Uterus (tissue), 4 donors: ENCODE results near the gene SNAPC4. TPM values are rescaled to one million over a fixed set of nuclear protein-coding genes. Genes with fewer than 3 reads are reported as not detected.

Source experiments
- DNase-seq, 2 donors: peaks; one replicate each; pipeline ENCODE4 v3.0.0-alpha.2; 2019 to 2020
- H3K27ac ChIP-seq, 2 donors: fragments of 200-600 bp; sonication (generic); 1 replicate in 1 of 2; 2 replicates in 1 of 2; pipeline ENCODE4 v1.5.1; 2016 to 2018
- H3K27me3 ChIP-seq, 2 donors: fragments of 200-600 bp; sonication (generic); one replicate each; pipeline ENCODE4 v1.5.1; 2018 to 2019; ENCODE audit warnings: control low read depth in 1 of 2
- H3K36me3 ChIP-seq, 2 donors: fragments of 200-600 bp; sonication (generic); one replicate each; pipeline ENCODE4 v1.5.1; 2019; ENCODE audit warnings: control low read depth in 1 of 2
- H3K4me1 ChIP-seq, 2 donors: fragments of 200-600 bp; sonication (generic); one replicate each; pipeline ENCODE4 v1.5.1; 2018 to 2019; ENCODE audit warnings: control low read depth in 1 of 2
- H3K4me3 ChIP-seq, 2 donors: fragments of 200-600 bp; sonication (generic); 1 replicate in 1 of 2; 2 replicates in 1 of 2; pipeline ENCODE4 v1.5.1; 2018 to 2019; ENCODE audit warnings: mild to moderate bottlenecking in 1 of 2
- H3K9me3 ChIP-seq, 2 donors: fragments of 200-600 bp; sonication (generic); one replicate each; pipeline ENCODE4 v1.5.1; 2019; ENCODE audit warnings: control low read depth in 1 of 2
- POLR2A ChIP-seq, 2 donors: fragments of 450-650 bp; IDR thresholded peaks; one replicate each; pipeline ENCODE4 v1.6.1; 2016; ENCODE audit warnings: antibody characterized with exemption in 2 of 2, mild to moderate bottlenecking in 1 of 2, moderate library complexity in 1 of 2
- intact Hi-C: fragments of 100-400 bp; cut with DNase I; formaldehyde crosslinking; loops from one replicate; pipeline ENCODE4 v1.15.1; 2023; ENCODE audit warnings: low total_unique reads
- total RNA-seq, 4 donors: library from RNA; depleted of rRNA in 3 of 4; stranded (reverse); fragments of >200 nt in 3 of 4; gene quantifications; one replicate each; pipeline versions ENCODE4 v1.1.0 to v1.2.4, GENCODE V29; 2014 to 2023
- TF ChIP-seq, protein P1 (sequence below), 4 experiments: fragments of 200-600 bp in 2 of 4; fragments of 450-650 bp in 2 of 4; sonication (generic) in 2 of 4; IDR thresholded peaks; one replicate each; pipeline ENCODE4 v1.5.1; 2016 to 2019; ENCODE audit warnings: antibody characterized with exemption in 4 of 4, mild to moderate bottlenecking in 2 of 4, moderate library complexity in 1 of 4
- donor health status: DM: yes; HTN: yes; CAD: no.

The SNAPC4 gene
- total RNA-seq, 4 donors from 2014 or later, result 0.51 to 12.5 (median 7.7) TPM

DNA sequence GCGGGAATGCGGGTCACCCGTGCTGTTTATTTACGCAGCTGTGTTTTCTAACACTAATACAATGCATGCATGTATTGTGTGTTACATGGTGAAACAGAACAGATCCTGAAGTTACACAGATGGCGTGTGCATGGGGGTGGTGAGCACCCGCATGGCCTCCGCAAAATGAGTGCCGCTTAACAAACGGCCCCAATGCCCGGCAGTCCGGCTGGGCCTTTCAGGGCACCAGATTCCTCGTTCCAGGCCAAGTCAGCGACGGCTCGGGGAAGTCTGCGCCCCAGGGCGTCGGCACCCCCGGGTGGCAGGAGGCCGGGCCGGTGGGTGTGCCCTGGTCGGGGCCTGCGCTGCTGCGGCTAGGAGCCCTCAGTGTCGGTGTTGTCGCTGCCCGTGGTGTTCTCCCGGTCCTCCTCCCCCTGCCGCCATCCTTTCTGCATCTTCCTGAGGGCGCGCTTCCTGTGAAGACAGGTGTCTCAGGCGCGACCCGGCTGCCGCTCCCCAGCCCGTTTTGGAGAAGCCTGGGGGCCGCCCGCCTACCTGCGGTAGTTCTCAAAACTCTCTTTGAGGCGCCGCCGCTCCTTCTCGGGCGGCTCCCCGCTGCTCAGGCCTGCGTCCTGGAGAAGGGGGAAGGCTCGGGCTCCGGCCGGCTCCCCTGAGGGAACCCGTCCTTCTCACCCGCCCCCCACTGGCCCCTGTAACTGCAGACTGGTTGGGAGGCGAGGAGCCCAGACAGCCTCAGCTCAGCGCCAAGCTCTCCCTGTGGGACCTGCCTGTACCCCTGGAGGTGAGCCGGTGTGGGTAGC is 35.8 kb downstream of the SNAPC4 start:
- H3K4me3 ChIP-seq, result peak overlapping the region in 1 of 2 donors; percentile 95
- no peaks in the 10 kb centered on the region for H3K4me1 ChIP-seq
- no peaks in the 10 kb centered on the region for H3K9me3 ChIP-seq
- H3K27me3 ChIP-seq, result no peaks in the 10 kb centered on the region
- DNase-seq, result no peak
- H3K27ac ChIP-seq, result no peak overlapping the region
- no peaks in the 10 kb centered on the region for H3K36me3 ChIP-seq
- TF ChIP-seq, protein P1, sequence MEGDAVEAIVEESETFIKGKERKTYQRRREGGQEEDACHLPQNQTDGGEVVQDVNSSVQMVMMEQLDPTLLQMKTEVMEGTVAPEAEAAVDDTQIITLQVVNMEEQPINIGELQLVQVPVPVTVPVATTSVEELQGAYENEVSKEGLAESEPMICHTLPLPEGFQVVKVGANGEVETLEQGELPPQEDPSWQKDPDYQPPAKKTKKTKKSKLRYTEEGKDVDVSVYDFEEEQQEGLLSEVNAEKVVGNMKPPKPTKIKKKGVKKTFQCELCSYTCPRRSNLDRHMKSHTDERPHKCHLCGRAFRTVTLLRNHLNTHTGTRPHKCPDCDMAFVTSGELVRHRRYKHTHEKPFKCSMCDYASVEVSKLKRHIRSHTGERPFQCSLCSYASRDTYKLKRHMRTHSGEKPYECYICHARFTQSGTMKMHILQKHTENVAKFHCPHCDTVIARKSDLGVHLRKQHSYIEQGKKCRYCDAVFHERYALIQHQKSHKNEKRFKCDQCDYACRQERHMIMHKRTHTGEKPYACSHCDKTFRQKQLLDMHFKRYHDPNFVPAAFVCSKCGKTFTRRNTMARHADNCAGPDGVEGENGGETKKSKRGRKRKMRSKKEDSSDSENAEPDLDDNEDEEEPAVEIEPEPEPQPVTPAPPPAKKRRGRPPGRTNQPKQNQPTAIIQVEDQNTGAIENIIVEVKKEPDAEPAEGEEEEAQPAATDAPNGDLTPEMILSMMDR (IDR thresholded peaks at IDR 0.05), result no peak
- TF ChIP-seq POLR2A (IDR thresholded peaks at IDR 0.05), result no peak
- intact Hi-C loops, result no loop called here

DNA sequence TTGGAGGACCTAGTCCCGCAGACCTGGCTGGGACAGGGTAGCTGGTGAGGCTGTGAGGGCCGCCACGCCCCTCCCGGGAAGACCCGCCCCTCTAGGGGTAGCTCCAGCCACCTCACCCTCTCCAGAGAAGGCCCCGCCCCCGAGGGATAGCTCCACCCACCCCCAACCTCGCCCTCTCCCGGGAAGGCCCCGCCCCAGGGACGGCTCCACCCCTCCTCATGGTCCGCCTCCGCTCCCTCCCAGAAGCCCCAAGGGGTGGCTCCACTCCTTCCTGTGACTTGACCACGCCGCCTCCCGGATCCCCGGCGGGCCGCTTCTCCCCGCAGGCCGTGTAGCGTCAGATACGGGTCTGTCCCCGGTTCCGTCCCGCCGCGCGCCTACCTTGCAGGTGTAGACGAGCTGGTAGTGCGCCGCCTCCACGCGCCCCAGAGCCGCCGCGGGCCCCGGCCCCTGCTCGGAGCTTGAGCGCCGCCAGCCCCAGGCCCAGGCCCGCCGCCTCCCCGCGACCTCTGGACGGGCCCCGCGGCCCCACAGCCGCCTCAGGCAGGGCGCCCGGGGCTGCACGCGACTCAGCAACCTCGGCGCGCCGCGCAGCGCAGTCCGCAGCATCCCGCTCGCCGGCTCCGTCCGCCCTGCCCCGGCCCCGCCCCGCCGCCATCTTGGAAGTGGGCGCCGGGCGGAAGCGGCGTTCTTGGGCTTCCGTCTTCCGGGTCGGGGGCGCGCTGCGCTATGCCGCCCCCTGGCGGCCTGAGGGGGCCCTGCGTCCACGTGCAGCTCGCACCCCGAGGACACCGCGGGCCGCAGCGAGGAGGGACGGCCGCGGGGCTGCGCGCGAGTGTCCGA is 36.6 kb downstream of the SNAPC4 start, which contains the start of gene DNLZ:
TSS of gene DNLZ (minus strand) at position 639 of the 843 bp plus-strand sequence. CDS start at position 609, 30 bp downstream.
- no peaks in the 10 kb centered on the region for H3K4me1 ChIP-seq

DNA sequence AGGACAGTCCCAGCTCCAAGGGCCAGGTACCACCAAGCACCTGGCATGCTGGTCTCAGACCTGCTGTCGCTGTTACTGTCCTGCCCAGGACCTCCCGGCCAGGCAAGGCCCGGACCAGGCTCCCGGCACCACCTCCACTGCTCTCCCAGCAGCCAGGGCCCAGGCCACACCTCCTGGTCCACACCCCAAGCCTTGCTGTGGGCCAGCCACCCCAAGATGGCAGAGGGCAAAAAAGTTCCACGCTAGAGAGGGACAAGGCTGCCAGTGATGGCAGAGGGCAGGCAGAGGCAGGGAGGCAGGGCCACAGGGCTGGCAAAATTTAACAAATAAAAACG is 37.6 kb downstream of the SNAPC4 start:
- H3K4me1 ChIP-seq, result no peaks in the 10 kb centered on the region
- intact Hi-C loops, result no loop called here

More for the DNA sequence above, 36.6 kb downstream of the SNAPC4 start, which contains the start of gene DNLZ:
- intact Hi-C loops, result no loop called here
- peak within 1 kb of the TSS; percentile 85 to 94 for H3K27ac ChIP-seq
- peak within 1 kb of the TSS; percentile 76 to 95 for H3K4me3 ChIP-seq
- peak; percentile 98 for DNase-seq
- no peaks in the 10 kb centered on the region for H3K9me3 ChIP-seq
- no peaks in the 10 kb centered on the region for H3K36me3 ChIP-seq
- no peaks in the 10 kb centered on the region for H3K27me3 ChIP-seq
- TF ChIP-seq, protein P1 (IDR thresholded peaks at IDR 0.05), result peak; percentile 89 to 99 (median 99)
- TF ChIP-seq POLR2A (IDR thresholded peaks at IDR 0.05), result peak in 1 of 2 donors; percentile 81

DNA sequence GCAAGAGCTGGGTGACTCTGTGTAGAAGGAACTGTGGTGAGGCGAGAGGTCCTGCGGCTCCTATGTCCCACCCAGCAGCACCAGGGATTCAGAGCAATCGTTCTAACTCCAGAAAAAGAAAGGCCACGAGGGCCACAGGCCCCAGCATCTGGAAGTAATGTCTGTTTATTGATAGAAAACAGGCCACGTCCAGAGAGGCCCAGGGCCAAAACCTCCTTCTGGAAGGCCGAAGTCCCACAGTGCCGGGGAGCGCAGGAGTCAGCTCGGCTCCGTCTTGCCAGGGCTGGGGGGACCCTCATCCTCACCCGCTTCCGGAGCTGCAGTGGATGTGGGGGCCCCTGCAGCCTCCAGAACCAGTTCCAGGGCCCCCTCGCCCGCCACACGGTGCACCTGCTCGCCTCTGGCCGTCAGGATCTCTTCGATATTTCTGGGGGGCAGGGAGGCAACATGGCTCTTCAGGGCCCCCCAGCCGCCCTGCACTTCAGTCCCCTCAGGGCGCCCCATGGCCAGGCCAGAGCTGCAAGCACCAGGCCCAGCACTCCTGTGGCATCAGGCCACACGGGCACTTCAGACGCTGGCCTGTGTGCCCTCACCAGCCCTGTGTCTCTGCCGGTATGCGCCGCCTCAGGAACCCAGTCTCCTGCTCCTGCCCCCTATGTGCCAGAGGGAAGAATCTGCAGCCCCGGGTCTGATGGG is 38.1 kb downstream of the SNAPC4 start:
- intact Hi-C loops, result no loop called here
- DNase-seq, result peak; percentile 61 to 63
- Histone ChIP-seq H3K27me3 (no peaks in the 10 kb centered on the region), H3K9me3 (no peaks in the 10 kb centered on the region), H3K4me3 (no peak overlapping the region), H3K27ac (peak overlapping the region; percentile 56 to 94), H3K4me1 (no peaks in the 10 kb centered on the region), H3K36me3 (no peaks in the 10 kb centered on the region)
- no peak for TF ChIP-seq POLR2A (IDR thresholded peaks at IDR 0.05)
- TF ChIP-seq, protein P1 (IDR thresholded peaks at IDR 0.05), result no peak

More for the DNA sequence above, 37.6 kb downstream of the SNAPC4 start:
- DNase-seq, result no peak
- Histone ChIP-seq H3K27ac (peak overlapping the region; percentile 63 to 94), H3K27me3 (no peaks in the 10 kb centered on the region), H3K36me3 (no peaks in the 10 kb centered on the region), H3K4me3 (no peak overlapping the region), H3K9me3 (no peaks in the 10 kb centered on the region)
- TF ChIP-seq POLR2A (IDR thresholded peaks at IDR 0.05), result no peak
- TF ChIP-seq, protein P1 (IDR thresholded peaks at IDR 0.05), result no peak
